A549 (cell line): ENCODE data around the gene RNF39.

Experiments
- JUN ChIP-seq, 2 experiments: fragments of >200 bp; sonication (Bioruptor Twin); formaldehyde crosslinking; IDR thresholded peaks; 2 replicates in 1 of 2; 3 replicates in 1 of 2; pipeline ENCODE4 v1.6.1; 2016 to 2017
- PHF8 ChIP-seq: fragments of 200-600 bp; sonication (generic); IDR thresholded peaks from 2 replicates; pipeline ENCODE4 v1.6.1; 2016; ENCODE audit warnings: low read depth, mild to moderate bottlenecking, antibody characterized with exemption, moderate library complexity, borderline replicate concordance
- POLR2A ChIP-seq: IDR thresholded peaks from 2 replicates; pipeline ENCODE4 v1.6.1; 2012; ENCODE audit warnings: mild to moderate bottlenecking, low read length
- TF ChIP-seq, protein P1 (sequence below): IDR thresholded peaks from 2 replicates; pipeline ENCODE4 v1.6.1; 2012
- TF ChIP-seq, protein P2 (sequence below): fragments of >200 bp; sonication (Bioruptor Twin); formaldehyde crosslinking; IDR thresholded peaks from 3 replicates; pipeline ENCODE4 v1.5.1; 2016
- TF ChIP-seq, protein P3 (sequence below): fragments of >200 bp; sonication (Bioruptor Twin); formaldehyde crosslinking; IDR thresholded peaks from 3 replicates; pipeline ENCODE4 v1.6.1; 2016
- TF ChIP-seq, protein P4 (sequence below): fragments of 200-600 bp; sonication (generic); IDR thresholded peaks from 2 replicates; pipeline ENCODE4 v1.6.1; 2016; ENCODE audit warnings: antibody characterized with exemption, mild to moderate bottlenecking, moderate library complexity

DNA sequence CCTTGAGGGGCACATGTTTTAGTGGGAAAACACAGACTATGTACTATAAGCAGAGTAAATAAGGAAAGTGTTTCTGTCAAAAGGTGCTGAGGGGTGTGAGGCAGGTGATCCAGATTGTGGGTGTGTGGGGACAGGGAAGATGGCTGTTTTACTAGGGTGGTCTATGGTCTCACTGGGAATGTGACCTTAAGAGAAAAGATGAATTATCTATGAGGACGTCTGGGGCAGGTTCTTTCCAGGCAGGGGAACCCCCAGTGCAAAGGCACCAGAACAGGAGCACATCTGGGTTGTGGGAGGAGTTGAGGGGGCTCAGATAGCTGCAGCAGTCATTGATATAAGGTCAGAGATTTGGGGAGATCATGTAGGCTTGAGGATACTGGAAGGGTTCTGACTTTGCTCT is 32.7 kb downstream of the RNF39 start:
- TF ChIP-seq, protein P1, sequence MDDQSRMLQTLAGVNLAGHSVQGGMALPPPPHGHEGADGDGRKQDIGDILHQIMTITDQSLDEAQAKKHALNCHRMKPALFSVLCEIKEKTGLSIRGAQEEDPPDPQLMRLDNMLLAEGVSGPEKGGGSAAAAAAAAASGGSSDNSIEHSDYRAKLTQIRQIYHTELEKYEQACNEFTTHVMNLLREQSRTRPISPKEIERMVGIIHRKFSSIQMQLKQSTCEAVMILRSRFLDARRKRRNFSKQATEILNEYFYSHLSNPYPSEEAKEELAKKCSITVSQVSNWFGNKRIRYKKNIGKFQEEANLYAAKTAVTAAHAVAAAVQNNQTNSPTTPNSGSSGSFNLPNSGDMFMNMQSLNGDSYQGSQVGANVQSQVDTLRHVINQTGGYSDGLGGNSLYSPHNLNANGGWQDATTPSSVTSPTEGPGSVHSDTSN: no peak
- TF ChIP-seq, protein P2, sequence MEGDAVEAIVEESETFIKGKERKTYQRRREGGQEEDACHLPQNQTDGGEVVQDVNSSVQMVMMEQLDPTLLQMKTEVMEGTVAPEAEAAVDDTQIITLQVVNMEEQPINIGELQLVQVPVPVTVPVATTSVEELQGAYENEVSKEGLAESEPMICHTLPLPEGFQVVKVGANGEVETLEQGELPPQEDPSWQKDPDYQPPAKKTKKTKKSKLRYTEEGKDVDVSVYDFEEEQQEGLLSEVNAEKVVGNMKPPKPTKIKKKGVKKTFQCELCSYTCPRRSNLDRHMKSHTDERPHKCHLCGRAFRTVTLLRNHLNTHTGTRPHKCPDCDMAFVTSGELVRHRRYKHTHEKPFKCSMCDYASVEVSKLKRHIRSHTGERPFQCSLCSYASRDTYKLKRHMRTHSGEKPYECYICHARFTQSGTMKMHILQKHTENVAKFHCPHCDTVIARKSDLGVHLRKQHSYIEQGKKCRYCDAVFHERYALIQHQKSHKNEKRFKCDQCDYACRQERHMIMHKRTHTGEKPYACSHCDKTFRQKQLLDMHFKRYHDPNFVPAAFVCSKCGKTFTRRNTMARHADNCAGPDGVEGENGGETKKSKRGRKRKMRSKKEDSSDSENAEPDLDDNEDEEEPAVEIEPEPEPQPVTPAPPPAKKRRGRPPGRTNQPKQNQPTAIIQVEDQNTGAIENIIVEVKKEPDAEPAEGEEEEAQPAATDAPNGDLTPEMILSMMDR: no peak
- TF ChIP-seq POLR2A: no peak
- TF ChIP-seq, protein P3, sequence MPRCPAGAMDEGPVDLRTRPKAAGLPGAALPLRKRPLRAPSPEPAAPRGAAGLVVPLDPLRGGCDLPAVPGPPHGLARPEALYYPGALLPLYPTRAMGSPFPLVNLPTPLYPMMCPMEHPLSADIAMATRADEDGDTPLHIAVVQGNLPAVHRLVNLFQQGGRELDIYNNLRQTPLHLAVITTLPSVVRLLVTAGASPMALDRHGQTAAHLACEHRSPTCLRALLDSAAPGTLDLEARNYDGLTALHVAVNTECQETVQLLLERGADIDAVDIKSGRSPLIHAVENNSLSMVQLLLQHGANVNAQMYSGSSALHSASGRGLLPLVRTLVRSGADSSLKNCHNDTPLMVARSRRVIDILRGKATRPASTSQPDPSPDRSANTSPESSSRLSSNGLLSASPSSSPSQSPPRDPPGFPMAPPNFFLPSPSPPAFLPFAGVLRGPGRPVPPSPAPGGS: no peak
- TF ChIP-seq, protein P4, sequence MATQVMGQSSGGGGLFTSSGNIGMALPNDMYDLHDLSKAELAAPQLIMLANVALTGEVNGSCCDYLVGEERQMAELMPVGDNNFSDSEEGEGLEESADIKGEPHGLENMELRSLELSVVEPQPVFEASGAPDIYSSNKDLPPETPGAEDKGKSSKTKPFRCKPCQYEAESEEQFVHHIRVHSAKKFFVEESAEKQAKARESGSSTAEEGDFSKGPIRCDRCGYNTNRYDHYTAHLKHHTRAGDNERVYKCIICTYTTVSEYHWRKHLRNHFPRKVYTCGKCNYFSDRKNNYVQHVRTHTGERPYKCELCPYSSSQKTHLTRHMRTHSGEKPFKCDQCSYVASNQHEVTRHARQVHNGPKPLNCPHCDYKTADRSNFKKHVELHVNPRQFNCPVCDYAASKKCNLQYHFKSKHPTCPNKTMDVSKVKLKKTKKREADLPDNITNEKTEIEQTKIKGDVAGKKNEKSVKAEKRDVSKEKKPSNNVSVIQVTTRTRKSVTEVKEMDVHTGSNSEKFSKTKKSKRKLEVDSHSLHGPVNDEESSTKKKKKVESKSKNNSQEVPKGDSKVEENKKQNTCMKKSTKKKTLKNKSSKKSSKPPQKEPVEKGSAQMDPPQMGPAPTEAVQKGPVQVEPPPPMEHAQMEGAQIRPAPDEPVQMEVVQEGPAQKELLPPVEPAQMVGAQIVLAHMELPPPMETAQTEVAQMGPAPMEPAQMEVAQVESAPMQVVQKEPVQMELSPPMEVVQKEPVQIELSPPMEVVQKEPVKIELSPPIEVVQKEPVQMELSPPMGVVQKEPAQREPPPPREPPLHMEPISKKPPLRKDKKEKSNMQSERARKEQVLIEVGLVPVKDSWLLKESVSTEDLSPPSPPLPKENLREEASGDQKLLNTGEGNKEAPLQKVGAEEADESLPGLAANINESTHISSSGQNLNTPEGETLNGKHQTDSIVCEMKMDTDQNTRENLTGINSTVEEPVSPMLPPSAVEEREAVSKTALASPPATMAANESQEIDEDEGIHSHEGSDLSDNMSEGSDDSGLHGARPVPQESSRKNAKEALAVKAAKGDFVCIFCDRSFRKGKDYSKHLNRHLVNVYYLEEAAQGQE: no peak
- no peak for TF ChIP-seq PHF8
- TF ChIP-seq JUN (IDR thresholded peaks at IDR 0.05): no peak
